MM.1S (cell line): ENCODE data around the gene DHRS7C.
A peak's percentile ranks its signal among the peaks of the same experiment; 100 is the strongest.

ENCODE experiments used
- DNase-seq: peaks from one replicate; pipeline ENCODE4 v3.0.0-alpha.2; 2015
- H2AFZ ChIP-seq: fragments of 300-600 bp; sonication (generic); 2 replicates; pipeline ENCODE4 v1.6.0; 2016; ENCODE audit warnings: antibody characterized with exemption, low read length
- H3F3A ChIP-seq: fragments of 300-600 bp; sonication (generic); 2 replicates; pipeline ENCODE4 v1.6.1; 2016; ENCODE audit warnings: mild to moderate bottlenecking, antibody characterized with exemption, low read length, moderate library complexity, mixed read lengths; ENCODE audit not compliant: insufficient read depth
- H3K27ac ChIP-seq: fragments of 300-600 bp; sonication (generic); 2 replicates; pipeline ENCODE4 v1.5.1; 2016; ENCODE audit warnings: mild to moderate bottlenecking, low read length
- H3K27me3 ChIP-seq: fragments of 300-600 bp; sonication (generic); replicated peaks from 2 replicates; pipeline ENCODE4 v1.6.0; 2016; ENCODE audit warnings: low read length; ENCODE audit not compliant: insufficient read depth
- H3K36me3 ChIP-seq: fragments of 300-600 bp; sonication (generic); replicated peaks from 2 replicates; pipeline ENCODE4 v1.6.1; 2016; ENCODE audit warnings: mild to moderate bottlenecking, low read length, mixed read lengths; ENCODE audit not compliant: insufficient read depth
- H3K4me1 ChIP-seq: fragments of 300-600 bp; sonication (generic); 2 replicates; pipeline ENCODE4 v1.6.1; 2016; ENCODE audit warnings: low read length, mixed read lengths
- H3K4me2 ChIP-seq: fragments of 300-600 bp; sonication (generic); 2 replicates; pipeline ENCODE4 v1.6.0; 2016; ENCODE audit warnings: low read depth, low read length
- H3K4me3 ChIP-seq: fragments of 300-600 bp; sonication (generic); 2 replicates; pipeline ENCODE4 v1.5.1; 2016; ENCODE audit warnings: low read length, mixed read lengths
- H3K79me2 ChIP-seq: fragments of 300-600 bp; sonication (generic); 2 replicates; pipeline ENCODE4 v1.6.1; 2016; ENCODE audit warnings: mixed run types, low read length, mixed read lengths
- H3K9ac ChIP-seq: fragments of 300-600 bp; sonication (generic); 2 replicates; pipeline ENCODE4 v1.6.1; 2016; ENCODE audit warnings: low read length, mixed read lengths
- H3K9me2 ChIP-seq: fragments of 300-600 bp; sonication (generic); replicated peaks from 2 replicates; pipeline ENCODE4 v1.6.1; 2016; ENCODE audit warnings: mild to moderate bottlenecking, low read length, mixed read lengths; ENCODE audit not compliant: insufficient read depth
- H3K9me3 ChIP-seq: fragments of 300-600 bp; sonication (generic); replicated peaks from 2 replicates; pipeline ENCODE4 v1.6.1; 2016; ENCODE audit warnings: mild to moderate bottlenecking, low read length, mixed read lengths; ENCODE audit not compliant: insufficient read depth
- H4K20me1 ChIP-seq: fragments of 300-600 bp; sonication (generic); 2 replicates; pipeline ENCODE4 v1.6.1; 2016; ENCODE audit warnings: mild to moderate bottlenecking, low read length, moderate library complexity, mixed read lengths; ENCODE audit not compliant: insufficient read depth
- EZH2 ChIP-seq: fragments of 300-600 bp; sonication (generic); optimal IDR thresholded peaks from 2 replicates; pipeline ENCODE3; 2017; ENCODE audit warnings: low read depth, mild to moderate bottlenecking, antibody characterized with exemption, low read length, mixed read lengths
- EZH2phosphoT487 ChIP-seq: fragments of 300-600 bp; sonication (generic); IDR thresholded peaks from 2 replicates; pipeline ENCODE4 v1.6.1; 2018; ENCODE audit warnings: antibody characterized with exemption, low read length
- TF ChIP-seq, protein P1 (sequence below): fragments of 300-600 bp; sonication (generic); IDR thresholded peaks from 2 replicates; pipeline ENCODE4 v1.5.1; 2016; ENCODE audit warnings: antibody characterized with exemption, low read length, mixed read lengths

The DHRS7C gene

DNA sequence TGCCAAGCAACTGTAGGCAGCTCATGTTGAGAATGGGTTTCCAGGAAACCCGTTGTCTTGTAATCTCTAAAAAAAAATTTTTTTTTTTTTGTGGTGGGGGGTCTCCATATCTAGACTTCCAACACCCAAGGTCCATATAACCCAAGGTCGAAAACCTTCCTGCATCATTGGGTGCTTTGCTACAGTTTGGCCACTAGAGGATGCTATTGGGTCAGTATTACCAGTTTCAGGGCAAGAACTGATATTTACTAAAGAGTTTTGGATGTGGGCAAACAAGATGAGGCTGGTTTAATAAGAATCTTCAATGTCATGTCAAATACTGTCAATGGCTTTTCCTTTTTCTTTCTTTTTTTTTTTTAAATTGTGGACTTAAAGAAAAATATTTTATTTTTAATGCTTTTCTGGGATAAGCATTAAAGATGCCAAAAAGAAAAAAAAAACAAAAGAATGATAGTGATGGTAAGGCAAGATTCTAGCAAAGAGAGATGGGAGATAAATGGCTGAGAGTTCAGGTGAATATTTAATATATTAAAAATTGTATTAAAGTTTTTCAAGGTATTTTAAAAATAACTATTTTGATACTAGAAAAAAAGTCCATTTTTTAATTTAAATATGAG is 62.2 kb downstream of the DHRS7C start:
- TF ChIP-seq, protein P1, sequence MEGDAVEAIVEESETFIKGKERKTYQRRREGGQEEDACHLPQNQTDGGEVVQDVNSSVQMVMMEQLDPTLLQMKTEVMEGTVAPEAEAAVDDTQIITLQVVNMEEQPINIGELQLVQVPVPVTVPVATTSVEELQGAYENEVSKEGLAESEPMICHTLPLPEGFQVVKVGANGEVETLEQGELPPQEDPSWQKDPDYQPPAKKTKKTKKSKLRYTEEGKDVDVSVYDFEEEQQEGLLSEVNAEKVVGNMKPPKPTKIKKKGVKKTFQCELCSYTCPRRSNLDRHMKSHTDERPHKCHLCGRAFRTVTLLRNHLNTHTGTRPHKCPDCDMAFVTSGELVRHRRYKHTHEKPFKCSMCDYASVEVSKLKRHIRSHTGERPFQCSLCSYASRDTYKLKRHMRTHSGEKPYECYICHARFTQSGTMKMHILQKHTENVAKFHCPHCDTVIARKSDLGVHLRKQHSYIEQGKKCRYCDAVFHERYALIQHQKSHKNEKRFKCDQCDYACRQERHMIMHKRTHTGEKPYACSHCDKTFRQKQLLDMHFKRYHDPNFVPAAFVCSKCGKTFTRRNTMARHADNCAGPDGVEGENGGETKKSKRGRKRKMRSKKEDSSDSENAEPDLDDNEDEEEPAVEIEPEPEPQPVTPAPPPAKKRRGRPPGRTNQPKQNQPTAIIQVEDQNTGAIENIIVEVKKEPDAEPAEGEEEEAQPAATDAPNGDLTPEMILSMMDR, result peak; percentile 86
- TF ChIP-seq EZH2phosphoT487 (no peak), EZH2 (no peak)
- Histone ChIP-seq H3K27ac (no peak overlapping the region), H3K9me2 (no peaks in the 10 kb centered on the region; the same call in 1 of the 2 replicates), H3K9ac (no peak overlapping the region), H3K4me3 (no peak overlapping the region), H3K9me3 (no peaks in the 10 kb centered on the region), H2AFZ (no peak overlapping the region), H3K36me3 (no peaks in the 10 kb centered on the region), H3K79me2 (no peaks in the 10 kb centered on the region), H3K27me3 (peaks cover 44% of the 10 kb centered on the region), H3K4me2 (no peak overlapping the region), H3K4me1 (no peaks in the 10 kb centered on the region), H4K20me1 (no peaks in the 10 kb centered on the region), H3F3A (no peaks in the 10 kb centered on the region)
- peak; percentile 44 for DNase-seq

DNA sequence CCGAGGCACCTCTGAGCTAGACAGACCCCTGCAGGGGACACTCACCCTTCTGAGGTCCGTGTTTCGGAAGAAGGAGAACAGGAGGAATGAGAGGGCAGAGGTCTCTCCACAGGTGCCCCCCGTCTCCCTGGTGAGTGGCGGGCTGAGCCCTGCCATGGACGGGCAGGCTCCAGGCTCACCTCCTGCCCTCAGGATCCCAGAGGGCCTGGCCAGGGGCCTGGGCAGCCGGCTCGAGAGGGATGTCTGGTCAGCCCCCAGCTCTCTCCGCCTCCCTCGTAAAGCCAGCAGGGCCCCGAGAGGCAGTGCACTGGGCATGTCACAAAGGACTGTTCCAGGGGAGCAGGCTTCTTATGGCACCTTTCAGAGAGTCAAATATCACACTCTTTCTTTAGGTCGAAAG is 62.8 kb downstream of the DHRS7C start:
- Histone ChIP-seq H3K79me2 (no peaks in the 10 kb centered on the region), H3K9me2 (no peaks in the 10 kb centered on the region; the same call in 1 of the 2 replicates), H3K4me3 (no peak overlapping the region), H3K27me3 (peaks cover 42% of the 10 kb centered on the region), H4K20me1 (no peaks in the 10 kb centered on the region), H3K27ac (no peak overlapping the region), H3K36me3 (no peaks in the 10 kb centered on the region), H3K9me3 (no peaks in the 10 kb centered on the region), H3K4me2 (no peak overlapping the region), H2AFZ (no peak overlapping the region), H3K4me1 (no peaks in the 10 kb centered on the region), H3F3A (no peaks in the 10 kb centered on the region), H3K9ac (no peak overlapping the region)
- DNase-seq, result no peak
- no peak for TF ChIP-seq EZH2
- no peak for TF ChIP-seq EZH2phosphoT487
- TF ChIP-seq, protein P1, result no peak

DNA sequence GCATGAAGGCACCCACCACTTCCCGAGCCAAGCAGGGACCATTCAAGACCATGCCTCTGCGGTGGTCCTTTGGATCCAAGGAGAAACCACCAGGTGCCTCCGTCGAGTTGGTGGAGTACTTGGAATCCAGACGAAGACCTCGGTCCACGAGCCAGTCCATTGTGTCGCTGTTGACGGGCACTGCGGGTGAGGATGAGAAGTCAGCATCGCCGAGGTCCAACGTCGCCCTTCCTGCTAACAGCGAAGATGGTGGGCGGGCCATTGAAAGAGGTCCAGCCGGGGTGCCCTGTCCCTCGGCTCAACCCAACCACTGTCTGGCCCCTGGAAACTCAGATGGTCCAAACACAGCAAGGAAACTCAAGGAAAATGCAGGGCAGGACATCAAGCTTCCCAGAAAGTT is 63.4 kb downstream of the DHRS7C start:
- Histone ChIP-seq H3K4me1 (no peaks in the 10 kb centered on the region), H4K20me1 (no peaks in the 10 kb centered on the region), H3K9ac (no peak overlapping the region), H3K9me2 (no peaks in the 10 kb centered on the region; the same call in 1 of the 2 replicates), H3K4me3 (no peak overlapping the region), H3F3A (no peaks in the 10 kb centered on the region), H2AFZ (no peak overlapping the region), H3K27me3 (peaks cover 43% of the 10 kb centered on the region), H3K36me3 (no peaks in the 10 kb centered on the region), H3K9me3 (no peaks in the 10 kb centered on the region), H3K79me2 (no peaks in the 10 kb centered on the region), H3K27ac (no peak overlapping the region), H3K4me2 (no peak overlapping the region)
- DNase-seq, result no peak
- TF ChIP-seq EZH2phosphoT487, result no peak
- TF ChIP-seq, protein P1, result no peak
- no peak for TF ChIP-seq EZH2
